MM.1S (cell line): ENCODE results near the gene ATF3.

Experiments used
- EZH2 ChIP-seq: fragments of 300-600 bp; sonication (generic); optimal IDR thresholded peaks from 2 replicates; pipeline ENCODE3; 2017; ENCODE audit warnings: low read depth, mild to moderate bottlenecking, antibody characterized with exemption, low read length, mixed read lengths
- EZH2phosphoT487 ChIP-seq: fragments of 300-600 bp; sonication (generic); IDR thresholded peaks from 2 replicates; pipeline ENCODE4 v1.6.1; 2018; ENCODE audit warnings: antibody characterized with exemption, low read length
- TF ChIP-seq, protein P1 (sequence below): fragments of 300-600 bp; sonication (generic); IDR thresholded peaks from 2 replicates; pipeline ENCODE4 v1.5.1; 2016; ENCODE audit warnings: antibody characterized with exemption, low read length, mixed read lengths

DNA sequence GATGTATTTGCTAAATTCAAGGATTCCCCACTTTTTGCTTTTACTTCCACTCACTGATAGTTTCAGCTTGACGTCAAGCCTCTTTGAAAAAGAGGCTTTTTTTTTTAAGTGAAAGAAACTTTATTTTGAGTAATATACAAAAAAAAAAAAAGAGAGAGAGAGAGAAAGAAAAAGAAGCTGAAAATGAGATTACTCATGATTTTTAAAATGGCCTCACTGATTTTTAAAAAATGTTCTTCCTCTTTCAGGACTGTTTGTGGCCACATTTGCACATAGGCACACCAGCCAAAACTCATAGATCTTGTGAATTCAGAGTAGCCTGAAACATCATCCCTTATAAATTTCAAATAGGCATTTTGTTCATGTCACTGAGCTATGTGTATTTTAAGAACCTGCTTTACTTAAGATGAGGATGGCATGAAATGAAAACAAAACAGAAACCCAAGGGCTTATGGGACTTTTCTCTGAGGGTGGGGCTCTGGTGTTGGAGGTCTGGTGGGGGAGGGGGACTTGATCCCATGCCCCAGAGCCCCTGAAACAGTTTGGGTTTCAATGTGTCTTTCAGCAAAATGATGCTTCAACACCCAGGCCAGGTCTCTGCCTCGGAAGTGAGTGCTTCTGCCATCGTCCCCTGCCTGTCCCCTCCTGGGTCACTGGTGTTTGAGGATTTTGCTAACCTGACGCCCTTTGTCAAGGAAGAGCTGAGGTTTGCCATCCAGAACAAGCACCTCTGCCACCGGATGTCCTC is 6.1 kb downstream of the ATF3 start:
- TF ChIP-seq, protein P1, sequence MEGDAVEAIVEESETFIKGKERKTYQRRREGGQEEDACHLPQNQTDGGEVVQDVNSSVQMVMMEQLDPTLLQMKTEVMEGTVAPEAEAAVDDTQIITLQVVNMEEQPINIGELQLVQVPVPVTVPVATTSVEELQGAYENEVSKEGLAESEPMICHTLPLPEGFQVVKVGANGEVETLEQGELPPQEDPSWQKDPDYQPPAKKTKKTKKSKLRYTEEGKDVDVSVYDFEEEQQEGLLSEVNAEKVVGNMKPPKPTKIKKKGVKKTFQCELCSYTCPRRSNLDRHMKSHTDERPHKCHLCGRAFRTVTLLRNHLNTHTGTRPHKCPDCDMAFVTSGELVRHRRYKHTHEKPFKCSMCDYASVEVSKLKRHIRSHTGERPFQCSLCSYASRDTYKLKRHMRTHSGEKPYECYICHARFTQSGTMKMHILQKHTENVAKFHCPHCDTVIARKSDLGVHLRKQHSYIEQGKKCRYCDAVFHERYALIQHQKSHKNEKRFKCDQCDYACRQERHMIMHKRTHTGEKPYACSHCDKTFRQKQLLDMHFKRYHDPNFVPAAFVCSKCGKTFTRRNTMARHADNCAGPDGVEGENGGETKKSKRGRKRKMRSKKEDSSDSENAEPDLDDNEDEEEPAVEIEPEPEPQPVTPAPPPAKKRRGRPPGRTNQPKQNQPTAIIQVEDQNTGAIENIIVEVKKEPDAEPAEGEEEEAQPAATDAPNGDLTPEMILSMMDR = no peak
- no peak for TF ChIP-seq EZH2phosphoT487
- TF ChIP-seq EZH2 = no peak
